HG03103 (cell line): ENCODE data around the gene SH3BP4.

Experiments used
- ATAC-seq: cut with Tn5 transposase; IDR thresholded peaks from one replicate; pipeline ENCODE4 v1.9.1; 2021; ENCODE audit warnings: low read depth; ENCODE audit not compliant: unreplicated experiment

SH3BP4 gene

DNA sequence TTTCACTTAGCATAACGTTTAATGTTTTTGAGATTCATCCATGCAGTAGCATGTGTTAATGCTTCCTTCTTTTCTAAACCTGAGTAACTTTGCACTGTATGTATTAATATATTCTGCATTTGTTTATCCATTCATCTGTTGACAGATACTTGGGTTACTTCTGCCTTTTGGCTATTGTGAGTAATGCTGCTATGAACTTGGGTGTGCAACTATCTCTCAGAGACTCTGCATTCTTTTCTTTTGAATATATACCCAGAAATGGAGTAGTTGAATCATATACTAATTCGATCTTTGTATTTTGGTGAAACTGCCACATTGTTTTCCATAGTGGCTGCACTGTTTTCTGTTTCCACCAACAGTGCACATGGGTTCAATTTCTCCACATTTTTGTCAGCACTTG is 128.3 kb downstream of the SH3BP4 start:
- ATAC-seq: no peak

GRCh38 chr2:235082578-235083338 is 130.9 kb downstream of the SH3BP4 start:
- no peak for ATAC-seq

DNA sequence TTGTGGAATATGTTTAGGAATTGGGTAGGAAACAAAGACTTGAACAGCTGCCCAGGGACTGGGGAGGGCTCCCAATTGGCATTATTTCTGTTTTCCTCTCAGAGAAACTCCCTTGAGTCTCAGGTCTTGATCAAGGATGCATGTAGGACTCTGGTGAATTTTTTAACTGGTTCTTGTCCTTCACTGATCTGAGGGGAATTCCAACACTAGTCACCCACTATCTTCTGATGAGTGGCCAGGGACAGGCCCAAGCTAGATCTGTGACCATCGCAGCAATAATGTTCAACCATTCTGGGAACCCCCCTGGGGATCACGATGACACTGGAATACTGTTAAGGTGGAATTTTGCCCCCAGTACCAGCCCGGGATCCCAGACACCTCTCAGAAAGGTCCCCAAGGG is 132.0 kb downstream of the SH3BP4 start:
- no peak for ATAC-seq

DNA sequence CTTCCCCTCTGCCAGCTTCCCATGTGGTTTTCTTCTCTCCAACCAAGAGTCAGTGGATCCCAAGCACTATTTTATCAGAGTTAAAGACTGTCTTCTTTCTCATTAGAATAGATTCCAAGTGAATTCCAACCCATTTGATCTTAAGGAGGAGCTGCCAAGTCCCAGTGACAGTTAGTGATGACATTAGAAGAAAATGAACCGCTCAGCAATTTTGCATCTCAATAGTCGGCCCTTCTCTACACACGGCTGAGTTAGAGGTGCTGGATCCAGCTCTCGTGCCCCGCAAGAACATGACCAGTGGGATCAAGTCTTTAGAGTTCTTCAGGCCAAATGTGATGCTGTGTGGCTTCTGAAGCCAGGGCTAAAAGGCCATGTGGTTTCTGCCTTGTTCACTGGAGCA is 132.6 kb downstream of the SH3BP4 start:
- no peak for ATAC-seq

- ATAC-seq: no peak
Observed at GRCh38 chr2:235085476-235085875, 133.7 kb downstream of the SH3BP4 start.

DNA sequence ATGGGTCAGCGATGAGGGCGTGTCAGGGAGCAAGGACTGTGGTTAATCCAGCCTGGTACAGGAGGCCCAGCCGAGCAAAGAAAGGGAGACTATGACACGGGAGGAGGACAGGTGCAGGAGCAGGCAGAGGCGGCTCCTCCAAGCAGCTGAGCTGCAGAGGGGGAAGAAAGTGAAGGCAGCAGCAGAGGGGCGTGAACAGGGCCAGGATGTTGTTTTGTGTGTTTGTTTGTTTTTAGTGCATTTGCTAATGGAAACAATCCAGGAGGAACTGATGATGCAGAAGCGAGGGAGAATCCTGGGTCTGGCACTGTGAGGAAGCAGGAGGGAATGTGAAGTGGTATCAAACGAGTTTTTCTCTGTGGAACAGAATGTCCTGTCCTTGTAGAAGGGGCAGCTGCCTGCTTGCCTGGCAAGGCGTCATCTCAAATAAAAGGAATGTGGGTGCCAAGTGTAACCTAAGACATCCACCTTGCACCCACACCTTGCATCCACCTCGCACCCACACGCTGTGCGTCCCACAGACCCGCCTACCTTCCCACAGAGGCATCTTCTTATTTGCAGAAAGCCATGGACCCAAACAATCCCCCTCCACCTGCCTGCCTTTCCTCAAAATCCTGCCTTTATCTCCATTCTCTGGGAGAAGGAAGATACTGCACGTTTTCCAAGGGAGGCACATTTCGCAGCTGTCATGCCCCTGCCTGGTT is 134.8 kb downstream of the SH3BP4 start:
- ATAC-seq: no peak

DNA sequence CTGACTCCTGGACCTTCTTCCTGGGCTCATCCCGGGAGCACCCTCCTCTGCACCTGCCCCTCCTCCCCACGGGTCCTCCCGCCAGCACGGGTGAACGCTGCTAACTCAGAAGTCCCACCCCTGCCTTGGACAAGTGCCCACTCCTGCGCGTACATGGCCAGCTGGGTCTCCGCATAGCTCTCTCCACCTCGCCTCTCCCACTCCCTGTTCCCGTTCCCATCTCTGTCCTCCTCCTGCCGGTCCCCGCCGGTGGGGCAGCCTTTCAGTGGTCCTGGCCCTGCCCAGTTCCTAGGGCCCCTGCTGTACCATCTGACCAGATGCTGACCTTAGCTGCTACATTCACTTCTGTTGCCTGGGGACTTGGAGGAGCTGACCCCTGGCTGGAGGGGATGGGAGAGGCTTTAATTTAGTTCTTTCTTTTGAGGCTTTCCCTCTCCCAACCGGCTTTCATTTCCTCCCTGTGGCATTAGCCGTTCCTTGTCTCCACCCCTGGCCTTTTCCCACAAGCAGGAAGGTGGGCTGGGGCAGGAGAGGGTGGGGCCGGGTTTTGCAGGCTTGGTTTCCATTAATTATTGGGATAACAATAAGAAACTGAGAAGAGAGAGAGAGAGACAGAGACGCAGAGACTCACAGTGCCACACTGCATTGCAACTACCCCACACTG is 136.1 kb downstream of the SH3BP4 start:
- ATAC-seq: no peak

DNA sequence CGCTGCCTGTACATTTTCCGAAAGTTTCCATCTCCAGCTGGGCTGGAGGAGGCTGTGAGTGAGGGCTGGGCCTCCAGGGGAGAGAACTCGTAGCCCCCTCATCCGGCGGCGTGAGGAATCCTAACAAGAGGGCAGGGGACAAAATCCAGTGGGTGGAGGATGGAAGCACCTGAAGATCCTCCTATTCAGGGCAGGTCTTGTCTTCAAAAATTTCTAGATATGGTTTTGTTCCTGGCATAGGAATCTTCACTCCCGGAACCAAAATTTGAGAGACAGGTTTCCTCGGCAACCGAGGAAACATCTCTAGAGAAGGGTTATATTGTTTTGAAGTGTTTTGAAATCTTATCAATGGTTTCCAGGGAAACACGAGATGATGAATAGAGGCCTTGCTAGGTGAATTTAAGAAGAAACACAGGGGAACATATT is 136.7 kb downstream of the SH3BP4 start:
- no peak for ATAC-seq

GRCh38 chr2:235091421-235091820 is 139.6 kb downstream of the SH3BP4 start:
- no peak for ATAC-seq

- ATAC-seq: no peak
Observed at GRCh38 chr2:235091983-235092382, 140.2 kb downstream of the SH3BP4 start.

DNA sequence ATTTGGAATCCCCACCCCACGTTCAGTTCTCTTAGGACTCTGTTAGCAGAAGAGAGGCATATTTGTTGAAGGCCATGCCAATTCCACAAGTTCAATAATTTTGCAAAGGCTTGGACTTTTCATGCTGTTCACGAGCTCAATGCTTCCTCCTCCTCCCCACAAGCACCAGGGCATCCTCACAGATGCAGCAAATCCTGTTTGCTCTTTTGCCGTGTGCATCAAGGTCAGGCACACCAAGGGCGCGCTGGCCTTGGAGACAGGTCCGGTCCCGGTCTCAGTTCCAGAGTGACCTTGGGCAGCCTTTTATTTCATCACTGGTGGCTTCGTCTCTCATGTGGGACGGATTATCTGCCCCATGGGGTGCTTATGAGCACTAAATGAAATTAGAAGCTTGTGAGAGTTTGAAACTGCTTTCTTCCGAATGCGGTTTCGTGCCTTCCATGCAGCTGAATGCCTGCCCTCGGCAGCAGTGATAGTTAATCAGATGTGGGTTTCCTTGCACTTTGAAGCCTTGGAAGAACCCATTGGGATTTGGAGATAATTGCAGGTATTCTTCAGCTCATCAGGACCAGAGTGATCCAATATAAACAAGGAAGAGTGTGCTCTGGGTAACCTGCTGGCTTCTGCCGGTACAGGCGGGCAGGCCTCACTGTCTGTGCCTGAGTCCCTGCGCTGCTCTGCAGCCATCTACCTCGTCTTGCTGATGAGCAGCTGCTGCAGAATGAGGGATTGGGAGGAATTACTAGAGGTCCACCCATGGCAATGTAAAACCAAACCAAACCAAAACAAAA is 140.8 kb downstream of the SH3BP4 start:
- no peak for ATAC-seq

DNA sequence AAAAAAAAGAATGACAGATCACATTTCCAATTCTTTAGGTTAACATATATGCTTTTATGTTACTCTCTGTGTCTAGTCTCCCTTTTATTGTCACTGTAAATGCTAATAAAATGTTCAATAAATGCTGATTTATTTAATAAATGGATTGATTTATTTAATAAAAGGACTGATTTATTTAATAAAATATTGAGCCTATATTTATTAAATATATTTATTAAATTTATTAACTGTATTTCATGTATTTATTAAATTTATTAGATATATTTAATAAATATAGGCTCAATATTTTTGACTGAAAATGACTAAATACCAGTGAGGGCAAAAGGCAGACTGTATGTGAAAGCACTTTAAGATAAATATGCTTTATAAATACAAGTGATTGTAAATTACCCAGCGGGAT is 142.6 kb downstream of the SH3BP4 start:
- no peak for ATAC-seq

DNA sequence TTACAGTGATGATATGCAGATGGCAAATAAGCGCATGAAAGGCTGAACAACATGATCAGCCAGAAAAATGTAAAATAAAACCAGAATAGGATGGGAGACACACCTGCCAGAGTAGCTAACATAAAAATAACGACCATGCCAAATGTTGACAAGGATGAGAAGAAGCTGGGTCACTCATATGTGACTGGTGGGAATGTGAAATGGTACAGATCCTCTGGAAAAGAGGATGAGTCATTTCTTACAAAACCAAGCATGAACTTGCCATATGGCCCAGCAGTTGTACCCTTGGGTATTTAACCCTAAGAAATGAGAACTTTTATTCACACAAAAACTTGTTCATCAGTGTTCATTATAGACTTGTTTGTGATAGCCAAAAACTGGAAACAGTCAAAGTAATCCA is 143.8 kb downstream of the SH3BP4 start:
- no peak for ATAC-seq

- ATAC-seq: no peak
Observed at GRCh38 chr2:235096447-235096846, 144.6 kb downstream of the SH3BP4 start.

DNA sequence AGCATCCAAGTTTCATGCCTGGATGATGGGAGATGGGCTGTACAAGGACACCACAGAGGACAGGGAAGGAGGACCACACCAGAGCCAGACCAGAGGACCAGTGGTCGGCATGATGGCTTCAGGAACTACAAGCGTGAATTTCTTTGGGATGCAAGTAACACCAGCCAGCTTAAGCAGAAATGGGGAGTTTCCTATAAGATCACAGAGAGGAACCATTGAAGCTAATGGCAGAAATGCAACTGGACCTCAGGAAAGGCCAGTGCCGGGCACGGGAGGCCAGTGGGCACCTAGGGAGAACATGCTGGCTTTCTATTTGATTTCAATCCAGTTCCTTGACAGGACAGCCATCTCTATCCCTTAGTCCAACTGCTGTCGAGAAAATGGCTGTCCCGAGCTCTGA is 145.4 kb downstream of the SH3BP4 start:
- ATAC-seq: no peak

- ATAC-seq: no peak
Observed at GRCh38 chr2:235098269-235098668, 146.5 kb downstream of the SH3BP4 start.

GRCh38 chr2:235098736-235099494 is 147.1 kb downstream of the SH3BP4 start:
- no peak for ATAC-seq

GRCh38 chr2:235102896-235103295 is 151.1 kb downstream of the SH3BP4 start:
- no peak for ATAC-seq
